ENCODE results near the gene SH3RF3.

SH3RF3 gene

GRCh38 chr2:109126501-109126860 is 2.5 kb upstream of the SH3RF3 start:
- Histone ChIP-seq H3K4me3 (no peak overlapping the region), H3K27ac (no peak overlapping the region)
- TF ChIP-seq CTCF (IDR thresholded peaks at IDR 0.05) = no peak
- no peak for DNase-seq (ENCODE audit: low spot score)

DNA sequence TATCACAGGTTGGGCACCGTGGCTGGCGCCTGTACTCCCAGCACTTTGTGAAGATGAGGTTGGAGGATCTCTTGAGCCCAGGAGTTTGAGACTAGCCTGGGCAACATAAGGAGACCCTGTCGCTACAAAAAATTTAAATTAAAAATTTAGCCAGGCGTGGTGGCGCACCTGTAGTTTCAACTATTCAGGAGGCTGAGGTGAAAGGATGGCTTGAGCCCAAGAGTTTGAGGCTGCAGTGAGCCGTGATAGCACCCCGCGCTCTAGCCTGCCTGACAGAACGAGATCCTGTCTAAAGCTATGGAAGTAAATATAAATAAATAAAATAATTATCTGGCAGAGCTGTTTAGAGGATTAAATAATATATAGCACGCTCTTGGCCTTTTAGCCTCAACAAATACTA is 1.4 kb upstream of the SH3RF3 start:
- Histone ChIP-seq H3K4me3 (peak overlapping the region; percentile 96), H3K27ac (peak overlapping the region; percentile 87 to 95)
- TF ChIP-seq CTCF (IDR thresholded peaks at IDR 0.05) = no peak
- no peak for DNase-seq (ENCODE audit: low spot score)

GRCh38 chr2:109128048-109128615 is 873 bp upstream of the SH3RF3 start:
- peak; percentile 89 for DNase-seq (ENCODE audit: low spot score)
- H3K27ac ChIP-seq = peak overlapping the region; percentile 87 to 95
- TF ChIP-seq CTCF (IDR thresholded peaks at IDR 0.05) = peak; percentile 92
- peak overlapping the region; percentile 96 for H3K4me3 ChIP-seq

- no peak for TF ChIP-seq CTCF (IDR thresholded peaks at IDR 0.05)
- Histone ChIP-seq H3K4me3 (peak overlapping the region; percentile 96), H3K27ac (peak overlapping the region; percentile 87 to 95)
- no peak for DNase-seq (ENCODE audit: low spot score)
Observed at GRCh38 chr2:109129356-109129920, 433 bp downstream of the SH3RF3 start.

DNA sequence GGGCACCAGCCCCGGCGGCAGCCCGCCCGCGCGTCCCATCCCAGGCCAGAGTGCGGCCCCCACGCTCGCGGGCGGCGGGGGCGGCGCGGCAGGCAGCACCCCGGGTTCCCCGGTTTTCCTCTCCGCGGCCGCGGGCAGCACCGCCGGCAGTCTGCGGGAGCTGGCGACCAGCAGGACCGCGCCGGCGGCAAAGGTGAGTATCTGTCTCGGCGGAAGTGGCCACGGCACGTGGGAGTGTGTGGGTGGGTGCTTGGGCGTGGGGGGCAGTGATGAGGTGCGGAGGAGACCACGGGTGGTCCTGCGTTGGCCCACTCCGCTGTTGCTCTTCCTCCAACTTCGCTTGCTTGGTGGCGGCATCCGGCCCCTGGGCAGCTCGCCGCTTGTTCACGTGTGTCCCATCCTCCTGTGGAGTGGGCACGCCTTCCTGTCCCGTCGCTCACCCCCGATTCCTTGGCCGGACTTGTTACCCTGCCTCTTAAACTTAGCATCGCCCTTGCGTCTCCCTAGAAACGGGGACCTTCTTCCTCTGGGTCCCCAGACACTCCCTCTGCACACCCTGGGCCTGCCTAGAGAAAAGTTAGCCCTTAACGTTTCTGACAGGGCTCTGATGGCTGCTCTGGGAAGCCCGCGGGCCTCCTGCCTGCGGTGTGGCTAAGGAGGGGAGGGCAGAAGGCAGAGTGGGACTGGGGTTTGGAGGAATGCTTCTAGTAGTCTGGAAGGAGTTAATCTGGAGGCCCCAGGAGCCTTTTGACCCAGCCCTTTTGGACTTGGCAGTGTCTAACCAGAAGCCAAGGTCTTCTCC is 1.1 kb downstream of the SH3RF3 start:
- no peak for TF ChIP-seq CTCF (IDR thresholded peaks at IDR 0.05)
- DNase-seq (ENCODE audit: low spot score) = peak; percentile 80
- peak overlapping the region; percentile 96 for H3K4me3 ChIP-seq
- H3K27ac ChIP-seq = peak overlapping the region; percentile 87 to 95

- DNase-seq (ENCODE audit: low spot score) = no peak
- no peak for TF ChIP-seq CTCF (IDR thresholded peaks at IDR 0.05)
- Histone ChIP-seq H3K4me3 (peak overlapping the region; percentile 96), H3K27ac (peak overlapping the region; percentile 87 to 95)
Observed at GRCh38 chr2:109130723-109130995, 1.7 kb downstream of the SH3RF3 start.

- peak overlapping the region; percentile 15 for H3K4me3 ChIP-seq
- TF ChIP-seq CTCF (IDR thresholded peaks at IDR 0.05) = no peak
- H3K27ac ChIP-seq = peak overlapping the region in 1 of 2 donors; percentile 87
- no peak for DNase-seq (ENCODE audit: low spot score)
Observed at GRCh38 chr2:109131777-109132176, 2.8 kb downstream of the SH3RF3 start.
